CD4-positive, alpha-beta T cell treated with Interferon alpha-2 for 1 hour (primary cell): Measurements from ENCODE around the gene NFKBIZ.
"Not testable (repeated sequence)": the region's sequence is repeated elsewhere in the genome, so short reads cannot be mapped to it uniquely, and the experiment has no call there.

Experiments
- DNase-seq, 2 donors: peaks; one replicate each; pipeline ENCODE4 v3.0.0-alpha.2; 2020 to 2022

NFKBIZ gene

DNA sequence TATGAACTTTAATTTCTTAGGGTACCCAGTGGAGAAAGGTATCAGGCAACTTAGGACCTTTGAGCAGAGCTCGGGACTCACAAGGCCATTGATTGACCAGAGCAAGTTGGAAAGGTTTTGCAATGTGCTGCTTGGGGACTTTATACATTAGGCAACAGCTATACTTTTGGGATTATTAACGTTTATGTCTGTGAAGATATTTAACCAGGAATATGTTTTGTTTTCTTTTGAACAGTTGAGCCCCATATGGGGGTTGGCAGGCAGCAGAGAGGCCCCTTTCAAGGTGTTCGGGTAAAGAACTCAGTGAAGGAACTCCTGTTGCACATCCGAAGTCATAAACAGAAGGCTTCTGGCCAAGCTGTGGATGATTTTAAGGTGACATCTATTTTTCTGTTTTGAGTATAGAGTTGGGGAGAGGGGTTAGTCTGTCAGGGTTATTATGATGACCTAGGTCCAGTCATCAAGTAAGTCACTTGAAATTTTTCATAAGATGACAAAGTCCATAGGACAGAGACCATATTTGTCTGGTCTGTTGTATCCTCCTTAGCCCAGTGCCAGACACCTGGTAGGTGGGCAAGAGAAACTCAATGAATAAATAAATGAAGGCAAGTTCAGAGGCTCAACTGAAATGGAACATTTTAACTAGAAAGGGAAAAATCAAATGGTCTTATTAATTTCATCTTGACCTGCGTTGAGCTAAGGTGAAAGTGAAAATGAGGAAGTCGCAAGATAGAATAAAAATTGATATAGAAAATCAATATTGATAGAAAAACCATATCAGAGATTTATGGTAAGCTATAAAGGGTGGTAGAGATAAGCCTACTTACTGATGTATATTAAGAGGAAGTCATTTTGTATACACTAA, 2.8 kb downstream of the NFKBIZ start:
- peak in 1 of 2 donors; percentile 44 for DNase-seq

DNA sequence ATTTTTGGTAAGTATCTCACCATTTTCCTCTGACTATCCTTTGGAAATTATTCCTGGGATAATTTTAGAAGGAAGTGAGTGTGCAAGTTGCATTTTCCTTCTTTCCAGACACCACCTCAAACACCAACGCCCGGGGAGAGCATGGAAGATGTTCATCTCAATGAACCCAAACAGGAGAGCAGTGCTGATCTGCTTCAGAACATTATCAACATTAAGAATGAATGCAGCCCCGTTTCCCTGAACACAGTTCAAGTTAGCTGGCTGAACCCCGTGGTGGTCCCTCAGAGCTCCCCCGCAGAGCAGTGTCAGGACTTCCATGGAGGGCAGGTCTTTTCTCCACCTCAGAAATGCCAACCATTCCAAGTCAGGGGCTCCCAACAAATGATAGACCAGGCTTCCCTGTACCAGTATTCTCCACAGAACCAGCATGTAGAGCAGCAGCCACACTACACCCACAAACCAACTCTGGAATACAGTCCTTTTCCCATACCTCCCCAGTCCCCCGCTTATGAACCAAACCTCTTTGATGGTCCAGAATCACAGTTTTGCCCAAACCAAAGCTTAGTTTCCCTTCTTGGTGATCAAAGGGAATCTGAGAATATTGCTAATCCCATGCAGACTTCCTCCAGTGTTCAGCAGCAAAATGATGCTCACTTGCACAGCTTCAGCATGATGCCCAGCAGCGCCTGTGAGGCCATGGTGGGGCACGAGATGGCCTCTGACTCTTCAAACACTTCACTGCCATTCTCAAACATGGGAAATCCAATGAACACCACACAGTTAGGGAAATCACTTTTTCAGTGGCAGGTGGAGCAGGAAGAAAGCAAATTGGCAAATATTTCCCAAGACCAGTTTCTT, 3.9 kb downstream of the NFKBIZ start:
- no peak for DNase-seq

DNA sequence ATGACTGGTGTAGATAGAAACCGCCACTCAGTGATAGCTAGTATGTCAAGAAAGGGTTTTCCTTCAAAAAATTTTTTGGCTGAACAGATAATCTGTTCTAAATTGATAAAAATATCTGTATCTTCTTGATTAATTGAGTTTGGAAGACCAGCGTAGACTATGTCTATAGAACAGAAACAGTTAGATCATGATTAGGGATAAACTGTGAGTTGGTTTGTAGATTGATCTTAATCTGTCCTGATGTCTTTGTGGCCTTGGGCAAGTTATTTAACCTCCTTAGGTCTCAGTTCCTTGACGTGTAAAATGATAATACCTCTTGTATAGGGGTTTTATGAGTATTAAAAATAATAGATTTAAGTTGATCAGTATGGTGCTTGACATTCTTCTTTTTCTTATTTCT, 4.7 kb downstream of the NFKBIZ start:
- no peak for DNase-seq

DNA sequence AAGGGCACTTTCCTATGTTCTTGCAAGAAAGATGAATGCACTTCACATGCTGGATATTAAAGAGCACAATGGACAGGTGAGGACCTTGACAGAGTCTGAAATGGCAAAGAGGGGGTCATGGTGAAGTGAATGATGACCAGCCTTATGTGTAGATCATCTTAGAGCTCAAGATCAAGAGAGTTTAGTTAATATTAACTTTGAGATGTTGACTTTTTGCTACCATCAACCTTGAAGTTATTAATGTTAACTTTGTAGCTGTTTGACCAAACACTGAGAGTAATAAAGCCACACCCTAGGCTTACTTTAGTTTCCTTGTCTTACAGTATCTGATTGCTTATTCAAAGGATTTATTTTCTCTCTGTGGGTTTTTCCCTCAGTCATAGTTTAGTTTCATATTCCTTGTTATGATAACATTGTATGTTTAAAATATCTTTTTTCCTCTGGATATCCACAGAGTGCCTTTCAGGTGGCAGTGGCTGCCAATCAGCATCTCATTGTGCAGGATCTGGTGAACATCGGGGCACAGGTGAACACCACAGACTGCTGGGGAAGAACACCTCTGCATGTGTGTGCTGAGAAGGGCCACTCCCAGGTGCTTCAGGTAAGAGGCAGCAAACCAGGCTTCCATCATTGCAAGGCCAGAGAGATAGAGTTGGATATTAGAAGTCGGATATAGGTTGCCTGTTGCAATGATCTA, 5.4 kb downstream of the NFKBIZ start:
- peak in 1 of 2 donors; percentile 35 for DNase-seq

DNA sequence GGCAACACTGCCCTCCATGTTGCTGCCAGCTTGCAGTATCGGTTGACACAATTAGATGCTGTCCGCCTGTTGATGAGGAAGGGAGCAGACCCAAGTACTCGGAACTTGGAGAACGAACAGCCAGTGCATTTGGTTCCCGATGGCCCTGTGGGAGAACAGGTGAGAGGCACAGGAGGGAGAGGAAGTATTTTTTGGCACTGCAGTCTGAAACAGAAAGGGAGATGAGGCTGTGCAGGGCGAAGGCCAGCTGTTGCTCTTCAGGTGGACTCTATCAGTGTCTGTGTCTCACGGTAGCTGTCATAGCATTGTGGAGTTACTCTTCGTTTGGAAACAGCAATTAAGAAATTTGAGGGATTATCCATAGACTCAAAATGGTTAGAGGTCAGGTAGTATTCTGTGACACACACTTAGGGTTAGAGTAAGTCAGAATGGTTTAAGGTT, 8.0 kb downstream of the NFKBIZ start:
- no peak for DNase-seq

DNA sequence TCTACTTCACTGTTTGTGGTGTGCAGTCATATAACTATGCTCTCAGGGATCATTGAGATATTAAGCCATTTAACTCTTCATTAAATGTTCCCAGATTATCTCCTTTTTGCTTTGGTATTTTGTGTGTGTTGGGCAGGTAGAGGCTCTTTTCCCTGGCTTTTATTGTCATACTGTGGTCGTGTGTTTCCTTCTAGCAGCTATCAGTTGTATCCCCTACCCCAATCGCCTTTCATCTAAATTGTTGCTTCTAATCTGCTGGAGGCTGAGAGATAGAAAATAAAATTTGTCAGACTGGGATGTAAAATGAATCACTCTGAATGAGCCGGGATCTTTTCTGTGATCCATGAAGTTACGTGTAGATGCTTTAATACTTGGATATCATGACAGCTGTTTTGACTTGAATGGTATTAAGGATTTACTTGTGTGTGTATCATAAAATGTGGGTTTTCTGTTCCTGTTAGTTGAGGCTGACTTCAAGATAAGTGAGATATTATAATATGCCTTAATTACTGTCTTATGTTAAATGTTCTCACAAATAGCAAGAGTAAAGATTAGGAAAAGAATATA, 9.2 kb downstream of the NFKBIZ start:
- DNase-seq = no peak

DNA sequence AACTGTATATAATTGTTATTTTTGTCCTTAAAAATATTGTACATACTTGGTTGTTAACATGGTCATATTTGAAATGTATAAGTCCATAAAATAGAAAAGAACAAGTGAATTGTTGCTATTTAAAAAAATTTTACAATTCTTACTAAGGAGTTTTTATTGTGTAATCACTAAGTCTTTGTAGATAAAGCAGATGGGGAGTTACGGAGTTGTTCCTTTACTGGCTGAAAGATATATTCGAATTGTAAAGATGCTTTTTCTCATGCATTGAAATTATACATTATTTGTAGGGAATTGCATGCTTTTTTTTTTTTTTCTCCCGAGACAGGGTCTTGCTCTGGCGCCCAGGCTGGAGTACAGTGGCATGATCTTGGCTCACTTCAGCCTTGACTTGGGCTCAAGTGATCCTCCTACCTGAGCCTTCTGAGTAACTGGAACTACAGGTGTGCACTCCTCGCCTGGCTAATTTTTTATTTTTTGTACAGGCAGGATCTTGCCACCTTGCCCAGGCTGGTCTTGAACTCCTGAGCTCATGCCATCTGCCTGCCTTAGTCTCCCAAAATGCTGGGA, 10.7 kb downstream of the NFKBIZ start:
- DNase-seq = no peak

DNA sequence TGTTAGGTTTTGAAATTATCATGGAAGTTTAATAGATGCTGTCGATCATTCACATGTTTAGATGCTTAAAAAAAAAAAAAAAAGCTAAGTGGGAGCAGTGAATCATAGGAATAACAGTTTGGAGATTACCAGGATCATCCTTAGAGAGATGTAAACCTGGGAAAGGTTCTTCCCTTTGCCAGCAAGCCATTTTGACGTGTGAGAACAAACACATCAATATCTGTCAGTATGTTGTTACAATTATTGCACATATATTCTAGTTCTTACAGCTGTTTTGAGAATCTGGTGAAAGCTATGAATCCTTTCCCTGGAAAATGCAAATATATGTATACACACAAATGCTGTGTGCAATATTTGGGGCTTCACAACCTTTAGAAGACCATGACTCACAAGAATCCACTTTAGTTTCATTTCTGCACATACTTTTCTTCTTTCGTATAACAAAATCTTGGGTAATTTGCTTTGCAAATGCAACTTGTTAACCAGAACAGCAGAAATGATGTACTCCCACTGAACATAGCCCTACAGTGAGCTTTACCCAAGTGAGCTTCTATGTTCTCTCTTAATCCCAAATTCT, 12.0 kb downstream of the NFKBIZ start:
- DNase-seq = peak in 1 of 2 donors; percentile 46

DNA sequence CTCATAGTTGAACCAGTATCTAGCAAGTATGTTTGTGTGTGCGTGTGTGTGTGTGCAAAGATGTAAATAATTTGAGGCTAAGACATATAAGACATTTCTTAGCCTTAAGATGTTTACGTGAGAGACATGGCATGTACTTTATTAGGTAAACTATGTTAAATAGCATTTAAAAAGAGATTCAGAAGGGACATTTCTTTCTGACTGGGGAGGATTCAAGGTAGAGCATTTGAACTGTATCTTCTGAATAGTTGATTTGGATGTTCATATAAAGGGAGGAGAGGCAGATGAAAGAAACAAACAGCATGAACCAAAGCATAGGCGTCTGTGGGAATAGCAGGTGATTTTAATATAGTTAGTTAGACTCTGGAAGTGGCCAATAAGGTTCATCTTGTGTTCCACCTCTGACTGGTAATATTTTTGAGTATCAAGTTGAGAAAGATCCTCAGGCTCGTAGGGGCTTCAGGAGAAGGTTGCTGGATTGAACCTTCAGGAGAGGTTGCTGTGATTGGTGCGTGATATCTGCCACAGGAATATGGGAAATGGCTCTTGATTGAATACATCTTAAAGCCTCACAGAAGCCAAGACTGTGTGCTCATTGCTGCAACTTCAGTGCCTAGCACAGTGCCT, 12.6 kb downstream of the NFKBIZ start:
- DNase-seq = peak in 1 of 2 donors; percentile 50

DNA sequence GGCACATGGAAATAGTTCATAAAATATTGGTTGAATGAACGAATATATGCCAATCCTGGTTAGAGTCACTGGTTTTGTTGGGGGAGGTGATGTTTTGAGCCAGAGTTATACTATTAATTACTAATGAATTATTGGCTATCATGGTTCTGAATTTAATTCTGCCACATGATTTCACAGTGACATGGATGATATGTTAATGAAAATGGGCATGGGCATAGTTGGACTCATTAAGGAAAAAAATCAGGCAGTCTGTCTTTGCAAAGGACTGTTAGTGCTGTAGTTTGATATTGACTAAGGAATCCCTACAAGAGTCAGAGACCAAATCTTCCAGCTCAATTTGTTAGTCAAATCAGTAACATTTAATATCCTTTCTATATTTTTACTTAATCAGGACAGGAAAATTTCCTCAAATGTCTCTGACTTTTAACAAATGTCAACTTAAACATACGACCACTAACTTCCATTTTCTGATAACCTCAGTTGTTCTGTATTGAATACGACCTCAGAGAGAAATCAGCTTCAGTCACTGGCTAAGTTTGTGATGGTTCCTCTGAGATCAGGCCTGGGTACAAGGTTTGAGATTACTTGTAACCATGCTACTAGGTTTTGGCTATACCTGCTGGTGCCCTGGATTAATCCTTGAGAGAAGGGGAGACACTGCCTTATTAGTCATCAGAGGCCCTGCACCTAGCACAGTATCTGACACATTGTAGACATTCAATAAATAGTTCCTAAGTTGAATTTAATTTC, 13.3 kb downstream of the NFKBIZ start:
- peak in 1 of 2 donors; percentile 56 for DNase-seq

DNA sequence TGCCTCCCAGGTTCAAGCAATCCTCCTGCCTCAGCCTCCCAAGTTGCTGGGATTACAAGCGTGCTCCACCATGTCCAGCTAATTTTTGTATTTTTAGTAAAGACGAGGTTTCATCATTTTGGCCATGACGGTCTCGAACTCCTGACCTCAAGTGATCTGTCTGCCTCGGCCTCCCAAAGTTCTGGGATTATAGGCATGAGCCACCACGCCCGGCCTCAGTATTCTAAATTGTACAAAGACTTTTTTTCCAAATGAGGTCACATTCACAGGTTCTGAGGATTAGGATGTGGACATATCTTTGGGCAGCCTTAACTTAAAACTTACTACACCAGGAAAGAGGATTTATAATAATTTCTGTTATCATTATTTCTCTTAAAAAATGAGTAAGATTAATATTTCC, 15.6 kb downstream of the NFKBIZ start:
- not testable (repeated sequence) for DNase-seq

DNA sequence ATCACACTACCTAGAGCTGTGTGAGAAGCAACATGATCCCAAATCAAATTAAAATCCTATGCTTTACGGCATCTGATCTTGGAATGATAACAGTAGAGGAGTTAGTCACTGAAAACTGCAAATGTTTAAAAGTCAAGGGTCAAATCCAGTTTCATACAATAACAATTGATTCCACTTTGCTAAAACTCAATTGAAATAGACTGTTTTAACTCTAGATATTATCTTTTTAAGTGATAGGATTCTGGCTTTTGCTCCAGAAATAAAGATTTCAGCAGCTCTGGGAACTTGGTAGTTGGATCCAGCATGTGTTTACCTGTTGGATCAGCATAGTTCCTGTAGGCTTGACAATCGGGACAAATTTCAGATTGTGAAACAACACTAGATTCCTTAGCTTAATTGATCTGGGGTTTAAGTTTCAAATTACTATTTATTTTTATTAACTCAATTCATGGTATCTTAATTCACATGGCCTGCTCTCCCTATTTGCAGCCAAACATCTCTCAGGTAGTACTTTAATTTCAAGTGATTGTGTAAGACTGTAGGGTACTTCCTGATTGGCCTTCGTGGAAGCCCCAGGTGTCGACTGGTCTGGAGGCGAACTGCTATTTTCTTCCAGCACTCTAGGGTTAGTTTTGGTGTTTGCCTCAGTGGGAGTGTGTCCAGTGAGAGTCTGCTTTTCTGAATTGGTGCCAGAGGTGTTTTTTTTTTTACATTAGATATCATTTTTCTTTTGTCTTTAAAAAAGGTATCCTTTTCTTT, 16.6 kb downstream of the NFKBIZ start:
- DNase-seq = peak in 1 of 2 donors; percentile 42

DNA sequence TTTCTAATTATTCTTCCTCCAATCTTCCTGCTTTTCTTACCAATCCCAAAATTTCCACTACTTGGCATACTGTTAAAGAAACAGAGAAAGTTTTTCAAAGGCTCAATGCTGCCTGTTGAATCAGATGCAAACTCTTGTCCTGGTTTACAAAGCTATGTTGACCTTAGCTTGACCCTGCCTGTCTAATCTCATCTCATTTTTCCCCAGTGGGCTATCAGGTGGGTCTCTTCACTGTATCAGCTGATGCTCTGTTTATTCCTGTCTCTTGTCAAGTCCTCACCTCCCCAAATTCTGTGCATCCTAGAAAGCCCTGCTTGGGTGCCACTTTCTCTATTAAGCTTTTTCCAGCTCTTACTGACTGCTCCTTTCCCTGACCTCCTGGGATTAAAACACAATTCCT, 18.2 kb downstream of the NFKBIZ start:
- DNase-seq = no peak

DNA sequence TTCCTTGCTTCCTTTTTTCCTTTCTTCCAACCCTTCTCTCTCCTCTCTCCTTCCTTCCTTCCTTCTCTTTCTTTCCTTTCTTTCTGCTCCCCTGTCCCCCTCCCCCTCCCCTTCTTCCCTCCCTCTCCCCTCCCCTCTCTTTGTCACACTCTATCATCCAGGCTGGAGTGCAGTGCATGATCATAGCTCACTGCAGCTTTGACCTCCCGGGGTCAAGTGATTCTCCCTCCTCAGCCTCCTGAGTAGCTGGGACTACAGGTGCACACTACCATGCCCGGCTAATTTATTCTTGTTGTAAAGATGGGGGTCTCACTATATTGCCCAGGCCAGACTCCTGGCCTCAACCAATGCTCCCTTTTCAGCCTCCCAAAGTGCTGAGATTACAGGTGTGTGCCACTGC, 18.7 kb downstream of the NFKBIZ start:
- no peak for DNase-seq

DNA sequence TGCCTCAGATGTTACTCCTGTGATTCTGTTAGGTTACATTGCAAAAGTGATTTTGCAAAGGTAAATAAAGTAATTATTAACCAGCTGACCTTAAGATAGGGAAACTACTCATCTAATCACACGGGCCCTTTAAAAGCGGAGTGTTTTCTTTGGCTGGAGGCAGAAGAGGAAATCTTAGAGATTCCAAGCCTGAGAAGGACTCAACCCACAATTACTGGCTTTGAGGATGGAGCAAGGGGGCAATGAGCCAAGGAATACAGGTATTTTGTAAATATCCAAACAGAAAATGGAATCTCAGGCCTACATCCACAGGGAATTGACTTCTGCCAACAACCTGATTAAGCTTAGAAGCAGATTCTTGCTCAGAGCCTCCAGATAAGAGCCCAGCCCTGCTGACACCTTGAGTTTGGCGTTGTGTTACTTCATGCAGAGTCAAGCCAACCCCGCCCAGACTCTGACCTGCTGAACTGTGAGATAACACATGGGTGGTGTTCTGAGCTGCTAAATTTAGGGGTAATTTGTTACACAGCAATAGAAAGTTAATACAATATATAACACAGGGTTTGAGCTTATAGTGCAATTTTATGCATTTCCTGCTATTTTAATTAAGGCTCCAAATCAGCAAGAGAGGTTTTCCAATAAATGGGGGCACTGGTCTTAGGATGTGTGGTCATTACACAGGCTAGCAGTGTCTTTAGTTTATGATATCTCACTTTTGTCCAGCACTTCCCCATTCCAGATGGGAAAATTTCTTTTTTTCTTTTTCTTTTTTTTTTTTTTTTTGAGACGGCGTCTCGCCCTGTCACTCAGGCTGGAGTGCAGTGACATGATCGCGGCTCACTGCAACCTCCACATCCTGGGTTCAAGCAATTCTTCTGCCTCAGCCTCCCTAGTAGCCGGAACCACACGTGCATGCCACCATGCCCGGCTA, 19.5 kb downstream of the NFKBIZ start:
- DNase-seq = no peak

DNA sequence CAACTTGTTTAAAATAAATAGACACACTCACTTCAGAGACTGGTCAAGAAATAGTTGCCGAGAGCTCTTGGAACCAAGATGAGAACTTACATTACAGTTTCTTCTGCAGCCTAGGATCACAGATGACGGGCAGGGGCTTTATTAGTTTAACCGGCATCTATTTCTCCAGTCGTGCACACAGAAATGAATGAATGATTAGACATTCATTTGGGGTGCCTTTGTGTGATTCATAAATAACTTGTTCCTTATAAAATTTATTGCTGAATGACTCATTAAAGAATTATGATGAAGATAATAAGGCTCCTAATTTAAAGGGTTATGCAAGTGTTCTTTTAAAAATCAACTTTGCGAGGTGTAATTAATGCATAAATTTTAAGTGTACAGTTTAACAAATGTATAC, 20.8 kb downstream of the NFKBIZ start:
- no peak for DNase-seq

DNA sequence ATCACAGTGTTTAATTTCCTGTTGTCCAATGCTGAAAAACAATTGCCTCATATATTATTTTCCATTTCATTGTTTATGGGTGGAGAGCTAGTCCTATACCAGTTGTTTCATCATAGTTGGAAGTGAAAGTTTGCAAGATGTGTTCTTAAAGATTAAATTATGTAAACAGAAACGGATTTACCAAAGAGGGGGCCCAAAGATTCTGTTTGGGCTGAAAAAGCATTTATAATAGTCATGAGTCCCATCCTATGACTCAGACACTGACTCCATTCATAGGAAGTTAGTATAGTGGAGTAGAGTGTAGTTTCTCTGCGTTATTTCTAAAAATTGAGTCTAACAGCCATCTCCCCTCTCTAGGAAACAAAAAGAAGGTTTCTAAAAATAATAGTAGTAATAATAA, 24.3 kb downstream of the NFKBIZ start:
- DNase-seq = no peak

DNA sequence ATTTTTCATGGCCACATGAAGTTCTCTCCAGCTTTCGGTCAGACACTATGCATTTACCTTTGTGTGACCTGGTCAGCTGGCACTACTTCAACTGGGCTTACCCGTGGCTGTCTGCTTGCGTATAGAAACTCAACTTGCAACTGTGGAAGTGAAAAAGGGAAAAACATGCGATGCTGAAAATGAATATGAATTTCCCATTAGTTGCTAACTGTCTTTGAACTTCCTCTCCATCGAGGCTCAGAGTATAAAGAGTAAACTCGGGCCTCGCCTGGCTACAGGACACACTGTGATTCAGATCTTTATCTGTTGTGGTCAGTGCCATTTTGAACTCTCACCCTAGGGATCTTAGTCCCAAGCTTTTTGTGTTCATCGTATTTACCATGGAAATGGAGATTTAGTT, 26.8 kb downstream of the NFKBIZ start:
- no peak for DNase-seq

DNA sequence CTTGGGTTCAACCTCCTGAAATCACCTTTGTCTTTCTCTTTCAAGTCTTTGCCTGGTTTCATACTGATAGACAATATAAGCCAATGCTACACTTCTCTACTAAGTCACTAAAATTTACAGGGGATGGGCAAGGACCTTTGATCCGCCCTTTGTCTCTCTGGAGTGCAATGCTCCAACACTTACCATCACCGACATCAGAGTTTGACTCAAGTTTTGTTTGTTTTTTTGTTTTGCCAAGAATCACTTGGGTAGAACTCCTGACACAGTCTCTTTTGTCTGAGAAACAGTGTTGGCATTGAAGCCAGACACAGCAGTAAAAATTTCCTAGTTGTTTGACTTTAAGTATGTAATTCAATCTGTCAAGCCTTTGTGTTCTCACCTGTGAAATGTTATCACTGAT, 29.3 kb downstream of the NFKBIZ start:
- DNase-seq = no peak
